HEK293 (cell line): ENCODE results near the gene GALNT2.

Experiments used
- HOXA7 ChIP-seq: sonication (generic); formaldehyde crosslinking; IDR thresholded peaks from 2 replicates; pipeline ENCODE4 v1.8.1; 2022; ENCODE audit warnings: missing genetic modification reagents, borderline replicate concordance
- ZFP41 ChIP-seq: fragments of 450-650 bp; formaldehyde crosslinking; IDR thresholded peaks from 2 replicates; pipeline ENCODE4 v1.5.1; 2016; ENCODE audit warnings: missing biosample characterization, missing genetic modification characterization, borderline replicate concordance
- ZFP69B ChIP-seq: fragments of 450-650 bp; formaldehyde crosslinking; IDR thresholded peaks from 2 replicates; pipeline ENCODE4 v1.5.1; 2016; ENCODE audit warnings: missing biosample characterization, missing genetic modification characterization
- ZNF558 ChIP-seq: fragments of 450-650 bp; formaldehyde crosslinking; IDR thresholded peaks from 2 replicates; pipeline ENCODE4 v1.5.1; 2016; ENCODE audit warnings: missing biosample characterization, missing genetic modification characterization
- ZNF776 ChIP-seq: fragments of 450-650 bp; formaldehyde crosslinking; IDR thresholded peaks from 2 replicates; pipeline ENCODE4 v1.5.0; 2017; ENCODE audit warnings: missing biosample characterization, missing genetic modification characterization, borderline replicate concordance
- ZNF785 ChIP-seq: fragments of 450-650 bp; formaldehyde crosslinking; IDR thresholded peaks from 2 replicates; pipeline ENCODE4 v1.5.1; 2016; ENCODE audit warnings: missing biosample characterization, missing genetic modification characterization
- TF ChIP-seq, protein P1 (sequence below): fragments of 450-650 bp; formaldehyde crosslinking; IDR thresholded peaks from 2 replicates; pipeline ENCODE4 v1.5.1; 2016; ENCODE audit warnings: missing biosample characterization, missing genetic modification characterization
- TF ChIP-seq, protein P2 (sequence below): sonication (generic); formaldehyde crosslinking; IDR thresholded peaks from 2 replicates; pipeline ENCODE4 v1.8.1; 2022; ENCODE audit warnings: mild to moderate bottlenecking, moderate library complexity, missing genetic modification reagents

DNA sequence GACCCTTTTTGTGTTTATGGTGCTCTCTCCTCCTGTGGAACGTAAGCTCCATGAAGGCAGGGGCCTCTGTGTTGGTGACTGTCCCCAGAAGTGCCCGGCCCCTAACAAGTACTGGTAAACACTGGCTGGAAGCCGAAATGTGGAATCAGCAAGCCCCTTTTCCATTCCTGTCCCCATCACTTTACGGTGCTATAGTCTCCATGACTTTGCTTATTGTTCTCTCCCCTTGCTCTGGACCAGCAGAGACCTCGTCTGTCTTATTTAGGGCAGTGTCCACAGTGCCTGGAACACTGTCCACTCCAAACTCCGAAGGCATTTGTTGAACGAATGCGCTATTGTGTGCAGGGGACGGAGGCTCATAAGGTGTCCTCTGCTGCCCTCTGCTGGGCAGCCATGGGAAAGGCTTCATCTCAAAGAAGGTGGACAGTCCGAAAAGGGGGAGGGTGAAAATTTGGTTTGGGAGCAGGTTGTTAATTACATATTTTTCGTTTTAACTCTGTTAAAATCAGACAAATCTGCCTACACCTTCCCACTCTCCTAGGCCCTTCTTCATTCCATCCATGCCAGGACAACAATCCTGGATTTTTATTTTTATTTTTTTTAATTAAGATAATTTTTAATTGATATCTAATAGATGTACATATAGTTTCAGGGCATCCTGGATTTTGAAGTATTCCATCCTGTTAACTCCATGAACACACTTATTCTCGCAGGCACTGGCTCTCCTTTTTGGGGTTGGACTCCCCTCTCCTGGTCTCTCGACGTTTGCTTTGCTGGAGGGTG is 243.5 kb downstream of the GALNT2 start:
- TF ChIP-seq, protein P1, sequence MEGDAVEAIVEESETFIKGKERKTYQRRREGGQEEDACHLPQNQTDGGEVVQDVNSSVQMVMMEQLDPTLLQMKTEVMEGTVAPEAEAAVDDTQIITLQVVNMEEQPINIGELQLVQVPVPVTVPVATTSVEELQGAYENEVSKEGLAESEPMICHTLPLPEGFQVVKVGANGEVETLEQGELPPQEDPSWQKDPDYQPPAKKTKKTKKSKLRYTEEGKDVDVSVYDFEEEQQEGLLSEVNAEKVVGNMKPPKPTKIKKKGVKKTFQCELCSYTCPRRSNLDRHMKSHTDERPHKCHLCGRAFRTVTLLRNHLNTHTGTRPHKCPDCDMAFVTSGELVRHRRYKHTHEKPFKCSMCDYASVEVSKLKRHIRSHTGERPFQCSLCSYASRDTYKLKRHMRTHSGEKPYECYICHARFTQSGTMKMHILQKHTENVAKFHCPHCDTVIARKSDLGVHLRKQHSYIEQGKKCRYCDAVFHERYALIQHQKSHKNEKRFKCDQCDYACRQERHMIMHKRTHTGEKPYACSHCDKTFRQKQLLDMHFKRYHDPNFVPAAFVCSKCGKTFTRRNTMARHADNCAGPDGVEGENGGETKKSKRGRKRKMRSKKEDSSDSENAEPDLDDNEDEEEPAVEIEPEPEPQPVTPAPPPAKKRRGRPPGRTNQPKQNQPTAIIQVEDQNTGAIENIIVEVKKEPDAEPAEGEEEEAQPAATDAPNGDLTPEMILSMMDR (tag by site-specific recombination) = peak; percentile 96
- TF ChIP-seq ZNF558 (tag by site-specific recombination) (no peak), HOXA7 (CRISPR knock-in tag) (no peak), ZFP41 (tag by site-specific recombination) (no peak), ZNF776 (tag by site-specific recombination) (no peak), ZNF785 (no peak), ZFP69B (tag by site-specific recombination) (no peak)
- TF ChIP-seq, protein P2, sequence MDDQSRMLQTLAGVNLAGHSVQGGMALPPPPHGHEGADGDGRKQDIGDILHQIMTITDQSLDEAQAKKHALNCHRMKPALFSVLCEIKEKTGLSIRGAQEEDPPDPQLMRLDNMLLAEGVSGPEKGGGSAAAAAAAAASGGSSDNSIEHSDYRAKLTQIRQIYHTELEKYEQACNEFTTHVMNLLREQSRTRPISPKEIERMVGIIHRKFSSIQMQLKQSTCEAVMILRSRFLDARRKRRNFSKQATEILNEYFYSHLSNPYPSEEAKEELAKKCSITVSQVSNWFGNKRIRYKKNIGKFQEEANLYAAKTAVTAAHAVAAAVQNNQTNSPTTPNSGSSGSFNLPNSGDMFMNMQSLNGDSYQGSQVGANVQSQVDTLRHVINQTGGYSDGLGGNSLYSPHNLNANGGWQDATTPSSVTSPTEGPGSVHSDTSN (CRISPR knock-in tag) = no peak
